Mesendoderm (in vitro differentiated cells): ENCODE measurements around the gene CPA1.
A peak's percentile ranks its signal among the peaks of the same experiment; 100 is the strongest.

Experiments used
- DNase-seq: peaks from one replicate; pipeline ENCODE4 v3.0.0; 2013
- H2AK5ac ChIP-seq: 2 replicates; pipeline ENCODE4 v1.6.1; 2013; ENCODE audit warnings: low read length, inconsistent platforms
- H2BK120ac ChIP-seq: 2 replicates; pipeline ENCODE4 v1.6.1; 2013; ENCODE audit warnings: low read depth, mild to moderate bottlenecking, low read length, moderate library complexity, mixed read lengths
- H2BK15ac ChIP-seq: replicated peaks from 2 replicates; pipeline ENCODE4 v1.6.1; 2013; ENCODE audit warnings: low read depth, mild to moderate bottlenecking, moderate library complexity
- H2BK5ac ChIP-seq: 2 replicates; pipeline ENCODE4 v1.6.1; 2013; ENCODE audit warnings: low read length, inconsistent platforms
- H3K18ac ChIP-seq: 2 replicates; pipeline ENCODE4 v1.6.1; 2013; ENCODE audit warnings: mild to moderate bottlenecking, low read length, mixed read lengths
- H3K23ac ChIP-seq: one replicate; pipeline ENCODE4 v1.6.1; 2013; ENCODE audit warnings: low read length
- H3K27ac ChIP-seq: 2 replicates; pipeline ENCODE4 v1.5.1; 2013; ENCODE audit warnings: low read depth, mild to moderate bottlenecking, inconsistent platforms, low read length, moderate library complexity
- H3K27me3 ChIP-seq: 2 replicates; pipeline ENCODE4 v1.6.1; 2013; ENCODE audit warnings: low read length, control low read depth, mild to moderate bottlenecking, inconsistent platforms; ENCODE audit not compliant: insufficient read depth, poor library complexity
- H3K36me3 ChIP-seq: 2 replicates; pipeline ENCODE4 v1.6.1; 2013; ENCODE audit warnings: low read length, inconsistent platforms; ENCODE audit not compliant: control insufficient read depth, insufficient read depth
- H3K4ac ChIP-seq: one replicate; pipeline ENCODE4 v1.6.1; 2013; ENCODE audit warnings: low read depth, mild to moderate bottlenecking, low read length, moderate library complexity
- H3K4me1 ChIP-seq: 2 replicates; pipeline ENCODE4 v1.6.1; 2013; ENCODE audit warnings: low read depth, low read length, inconsistent platforms; ENCODE audit not compliant: control insufficient read depth
- H3K4me2 ChIP-seq: 2 replicates; pipeline ENCODE4 v1.6.1; 2013; ENCODE audit warnings: low read length
- H3K4me3 ChIP-seq: 2 replicates; pipeline ENCODE4 v1.5.1; 2013; ENCODE audit warnings: mild to moderate bottlenecking, low read length
- H3K56ac ChIP-seq: one replicate; pipeline ENCODE4 v1.6.1; 2013; ENCODE audit warnings: low read length
- H3K79me1 ChIP-seq: 2 replicates; pipeline ENCODE4 v1.6.1; 2013; ENCODE audit warnings: low read length, inconsistent platforms
- H3K79me2 ChIP-seq: 2 replicates; pipeline ENCODE4 v1.6.1; 2013; ENCODE audit warnings: mild to moderate bottlenecking, low read length; ENCODE audit not compliant: control insufficient read depth, insufficient read depth
- H3K9ac ChIP-seq: 2 replicates; pipeline ENCODE4 v1.6.1; 2013; ENCODE audit warnings: low read length, inconsistent platforms
- H4K5ac ChIP-seq: one replicate; pipeline ENCODE4 v1.6.1; 2013; ENCODE audit warnings: low read length
- H4K8ac ChIP-seq: one replicate; pipeline ENCODE4 v1.6.1; 2013; ENCODE audit warnings: low read depth, mild to moderate bottlenecking, control low read depth, low read length, moderate library complexity
- WGBS: extraction: QIAGEN DNeasy Blood & Tissue Kit; methylation state at CpG from one replicate; pipeline ENCODE4 v1.1.7; 2013; ENCODE audit warnings: low lambda C conversion rate, missing lambda C conversion rate; ENCODE audit not compliant: insufficient coverage; ENCODE audit errors: extremely low coverage; 5-methylcytosine and 5-hydroxymethylcytosine counted together

CPA1 gene

GRCh38 chr7:130380861-130381455 lies 664 bp downstream of the CPA1 start:
- Histone ChIP-seq H3K23ac (no peak overlapping the region), H2BK5ac (no peak overlapping the region), H3K4ac (no peak overlapping the region), H3K79me1 (no peaks in the 10 kb centered on the region), H3K27me3 (no peaks in the 10 kb centered on the region), H3K9ac (no peak overlapping the region), H3K4me3 (no peak overlapping the region), H2AK5ac (no peak overlapping the region), H3K36me3 (no peaks in the 10 kb centered on the region), H3K18ac (no peak overlapping the region), H3K27ac (no peak overlapping the region), H4K5ac (no peak overlapping the region), H4K8ac (no peak overlapping the region), H3K4me1 (peaks cover 1% of the 10 kb centered on the region), H3K4me2 (no peak overlapping the region), H2BK15ac (no peak overlapping the region), H2BK120ac (no peak overlapping the region), H3K56ac (no peak overlapping the region), H3K79me2 (no peaks in the 10 kb centered on the region)
- no CpG with 5 or more reads among the region's 7 CpGs for WGBS
- no peak for DNase-seq

- Histone ChIP-seq H3K4me3 (no peak overlapping the region), H2BK15ac (no peak overlapping the region), H2BK120ac (no peak overlapping the region), H3K18ac (no peak overlapping the region), H2BK5ac (no peak overlapping the region), H3K23ac (no peak overlapping the region), H3K56ac (no peak overlapping the region), H4K5ac (no peak overlapping the region), H3K9ac (no peak overlapping the region), H3K79me2 (no peaks in the 10 kb centered on the region), H2AK5ac (no peak overlapping the region), H3K27me3 (no peaks in the 10 kb centered on the region), H3K79me1 (no peaks in the 10 kb centered on the region), H3K4me2 (no peak overlapping the region), H3K36me3 (no peaks in the 10 kb centered on the region), H3K4me1 (peaks cover 1% of the 10 kb centered on the region), H4K8ac (no peak overlapping the region), H3K27ac (no peak overlapping the region), H3K4ac (no peak overlapping the region)
- no CpG with 5 or more reads among the region's 41 CpGs for WGBS
- DNase-seq, result peak; percentile 36
Measured at GRCh38 chr7:130381468-130382312, 1.4 kb downstream of the CPA1 start.

- Histone ChIP-seq H2BK15ac (no peak overlapping the region), H2AK5ac (no peak overlapping the region), H3K9ac (no peak overlapping the region), H4K5ac (no peak overlapping the region), H3K4ac (no peak overlapping the region), H3K4me2 (no peak overlapping the region), H3K27me3 (no peaks in the 10 kb centered on the region), H3K36me3 (no peaks in the 10 kb centered on the region), H3K56ac (no peak overlapping the region), H2BK5ac (no peak overlapping the region), H3K79me1 (no peaks in the 10 kb centered on the region), H3K18ac (no peak overlapping the region), H3K27ac (no peak overlapping the region), H3K23ac (peak overlapping the region; percentile 76), H3K4me3 (no peak overlapping the region), H3K79me2 (no peaks in the 10 kb centered on the region), H4K8ac (no peak overlapping the region), H2BK120ac (no peak overlapping the region), H3K4me1 (peaks cover 1% of the 10 kb centered on the region)
- WGBS, result no CpG with 5 or more reads among the region's 18 CpGs
- DNase-seq, result no peak
Measured at GRCh38 chr7:130383187-130383980, 3.1 kb downstream of the CPA1 start.

- H3K9ac ChIP-seq, result no peak overlapping the region
- no peak overlapping the region for H3K4ac ChIP-seq
- H3K79me2 ChIP-seq, result no peaks in the 10 kb centered on the region
- no peak overlapping the region for H3K56ac ChIP-seq
- no peak overlapping the region for H2BK120ac ChIP-seq
- no peak overlapping the region for H3K4me2 ChIP-seq
- no peak overlapping the region for H4K8ac ChIP-seq
- no CpG with 5 or more reads among the region's 10 CpGs for WGBS
- no peak overlapping the region for H3K4me3 ChIP-seq
- no peak for DNase-seq
- no peak overlapping the region for H2AK5ac ChIP-seq
- H2BK15ac ChIP-seq, result no peak overlapping the region
- no peak overlapping the region for H2BK5ac ChIP-seq
- H3K4me1 ChIP-seq, result peaks cover 1% of the 10 kb centered on the region
- no peaks in the 10 kb centered on the region for H3K79me1 ChIP-seq
- H3K18ac ChIP-seq, result no peak overlapping the region
- H4K5ac ChIP-seq, result no peak overlapping the region
- H3K36me3 ChIP-seq, result no peaks in the 10 kb centered on the region
- H3K27me3 ChIP-seq, result no peaks in the 10 kb centered on the region
- H3K27ac ChIP-seq, result no peak overlapping the region
- H3K23ac ChIP-seq, result no peak overlapping the region
Measured at GRCh38 chr7:130384371-130384801, 4.1 kb downstream of the CPA1 start.

GRCh38 chr7:130384841-130385599 lies 4.7 kb downstream of the CPA1 start:
- no peak overlapping the region for H3K56ac ChIP-seq
- H4K5ac ChIP-seq, result no peak overlapping the region
- H2AK5ac ChIP-seq, result no peak overlapping the region
- no peak overlapping the region for H3K18ac ChIP-seq
- H2BK15ac ChIP-seq, result no peak overlapping the region
- H3K9ac ChIP-seq, result no peak overlapping the region
- H2BK5ac ChIP-seq, result no peak overlapping the region
- no peak overlapping the region for H3K4ac ChIP-seq
- H3K4me3 ChIP-seq, result no peak overlapping the region
- H3K4me2 ChIP-seq, result no peak overlapping the region
- no peaks in the 10 kb centered on the region for H3K79me1 ChIP-seq
- no peak overlapping the region for H3K27ac ChIP-seq
- DNase-seq, result no peak
- no peaks in the 10 kb centered on the region for H3K79me2 ChIP-seq
- no CpG with 5 or more reads among the region's 13 CpGs for WGBS
- no peaks in the 10 kb centered on the region for H3K36me3 ChIP-seq
- no peak overlapping the region for H2BK120ac ChIP-seq
- no peak overlapping the region for H3K23ac ChIP-seq
- H3K4me1 ChIP-seq, result peaks cover 1% of the 10 kb centered on the region
- H4K8ac ChIP-seq, result no peak overlapping the region
- H3K27me3 ChIP-seq, result no peaks in the 10 kb centered on the region
